ENCODE data around the gene ILRUN.

DNA sequence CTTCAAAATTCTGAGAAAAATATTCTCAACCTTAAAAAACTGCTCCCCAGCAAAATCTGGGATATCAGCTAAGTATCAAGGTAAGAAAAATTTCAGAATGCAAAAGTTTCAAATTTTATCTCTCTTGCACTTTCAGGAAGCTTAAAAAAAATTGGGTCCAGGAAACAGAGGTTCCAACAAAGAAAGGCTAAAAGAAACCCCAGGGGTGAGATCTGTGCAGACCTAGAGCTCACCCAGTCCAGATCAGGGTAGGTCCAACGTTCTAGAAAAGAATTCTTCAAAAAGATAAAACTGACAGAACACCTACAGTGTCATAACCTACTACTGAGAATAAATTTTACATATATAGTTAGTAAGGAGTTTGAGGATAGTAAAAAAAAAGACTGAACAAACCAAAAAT, 23.5 kb downstream of the ILRUN start:
- TF ChIP-seq POLR2A (IDR thresholded peaks at IDR 0.05), result no peak
- TF ChIP-seq, protein P1, sequence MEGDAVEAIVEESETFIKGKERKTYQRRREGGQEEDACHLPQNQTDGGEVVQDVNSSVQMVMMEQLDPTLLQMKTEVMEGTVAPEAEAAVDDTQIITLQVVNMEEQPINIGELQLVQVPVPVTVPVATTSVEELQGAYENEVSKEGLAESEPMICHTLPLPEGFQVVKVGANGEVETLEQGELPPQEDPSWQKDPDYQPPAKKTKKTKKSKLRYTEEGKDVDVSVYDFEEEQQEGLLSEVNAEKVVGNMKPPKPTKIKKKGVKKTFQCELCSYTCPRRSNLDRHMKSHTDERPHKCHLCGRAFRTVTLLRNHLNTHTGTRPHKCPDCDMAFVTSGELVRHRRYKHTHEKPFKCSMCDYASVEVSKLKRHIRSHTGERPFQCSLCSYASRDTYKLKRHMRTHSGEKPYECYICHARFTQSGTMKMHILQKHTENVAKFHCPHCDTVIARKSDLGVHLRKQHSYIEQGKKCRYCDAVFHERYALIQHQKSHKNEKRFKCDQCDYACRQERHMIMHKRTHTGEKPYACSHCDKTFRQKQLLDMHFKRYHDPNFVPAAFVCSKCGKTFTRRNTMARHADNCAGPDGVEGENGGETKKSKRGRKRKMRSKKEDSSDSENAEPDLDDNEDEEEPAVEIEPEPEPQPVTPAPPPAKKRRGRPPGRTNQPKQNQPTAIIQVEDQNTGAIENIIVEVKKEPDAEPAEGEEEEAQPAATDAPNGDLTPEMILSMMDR (IDR thresholded peaks at IDR 0.05), result no peak

All from uterus (tissue), 2 donors.